Stimulated activated CD8-positive, alpha-beta memory T cell treated with anti-CD3 and anti-CD28 coated beads, Interleukin-12 subunit alpha, Interleukin-12 subunit beta, amount 100 ng/mL, for 4 hours (primary cell): ENCODE results near the gene FGF11.

Experiments
- DNase-seq: peaks from one replicate; pipeline ENCODE4 v3.0.0-alpha.2; 2020; ENCODE audit warnings: low read depth

Gene FGF11

GRCh38 chr17:7439462-7440112, at the start of gene FGF11:
Gene FGF11 (plus strand): TSS chr17:7439512. CDS start chr17:7439621, 109 bp downstream.
- no peak for DNase-seq

GRCh38 chr17:7389924-7390910, 49.1 kb upstream of the FGF11 start:
- DNase-seq, result no peak

GRCh38 chr17:7391307-7391706, 48.0 kb upstream of the FGF11 start:
- no peak for DNase-seq

GRCh38 chr17:7392696-7393612, 46.4 kb upstream of the FGF11 start:
- DNase-seq, result no peak

GRCh38 chr17:7393613-7394451, 45.5 kb upstream of the FGF11 start:
- DNase-seq, result no peak

GRCh38 chr17:7394452-7395191, 44.7 kb upstream of the FGF11 start, which contains the start of gene PLSCR3:
Gene PLSCR3 (minus strand): TSS chr17:7394525. CDS start chr17:7394110, 415 bp downstream.
- DNase-seq, result peak; percentile 81

- no peak for DNase-seq
These were observed 43.2 kb upstream of the FGF11 start for GRCh38 chr17:7396147-7396546.

GRCh38 chr17:7398612-7399011, 40.7 kb upstream of the FGF11 start:
- DNase-seq, result no peak

- DNase-seq, result peak; percentile 9
These were observed 36.1 kb upstream of the FGF11 start for GRCh38 chr17:7403043-7403726.

GRCh38 chr17:7403727-7403976, 35.7 kb upstream of the FGF11 start:
- DNase-seq, result no peak

GRCh38 chr17:7403977-7404736, 35.2 kb upstream of the FGF11 start, which contains the start of gene TMEM256:
Gene TMEM256 (minus strand): TSS chr17:7404097. CDS start chr17:7404084, 13 bp downstream.
- peak; percentile 89 for DNase-seq

- DNase-seq, result peak; percentile 61
These were observed 34.5 kb upstream of the FGF11 start for GRCh38 chr17:7404737-7405349.

- no peak for DNase-seq
These were observed 33.7 kb upstream of the FGF11 start for GRCh38 chr17:7405350-7406234.

- DNase-seq, result no peak
These were observed 33.0 kb upstream of the FGF11 start for GRCh38 chr17:7406235-7406825.

GRCh38 chr17:7407082-7407481, 32.2 kb upstream of the FGF11 start:
- no peak for DNase-seq

- DNase-seq, result no peak
These were observed 31.6 kb upstream of the FGF11 start, which contains the start of gene NLGN2 for GRCh38 chr17:7407485-7408251. Gene NLGN2 (plus strand): TSS chr17:7407845. CDS start chr17:7408256, 411 bp downstream.
